Neural cell (in vitro differentiated cells): Measurements from ENCODE around the gene PTTG1IP2. TPM values are rescaled to one million over a fixed set of nuclear protein-coding genes. Genes with fewer than 3 reads are reported as not detected.

Experiments used
- H2AFZ ChIP-seq: fragments of 200-600, 300-800 bp; sonication (generic), shearing (Covaris generic); 2 replicates; pipeline ENCODE4 v1.6.0; 2014; ENCODE audit warnings: low read depth, mild to moderate bottlenecking, antibody characterized with exemption, low read length, moderate library complexity
- H3F3A ChIP-seq: fragments of 200-600 bp; shearing (Covaris generic); 2 replicates; pipeline ENCODE4 v1.6.1; 2016; ENCODE audit warnings: mild to moderate bottlenecking, moderate library complexity, mixed read lengths, antibody characterized with exemption, low read length; ENCODE audit not compliant: insufficient read depth, poor library complexity, severe bottlenecking
- H3K27ac ChIP-seq: fragments of 200-600, 300-800 bp; sonication (generic), shearing (Covaris generic); 2 replicates; pipeline ENCODE4 v1.5.1; 2014; ENCODE audit warnings: mild to moderate bottlenecking, low read length, moderate library complexity
- H3K27me3 ChIP-seq: fragments of 300-800, 200-600 bp; sonication (generic), shearing (Covaris generic); 2 replicates; pipeline ENCODE4 v1.6.0; 2014; ENCODE audit warnings: mild to moderate bottlenecking, low read depth, low read length, moderate library complexity; ENCODE audit not compliant: insufficient read depth
- H3K36me3 ChIP-seq: fragments of 300-800, 200-600 bp; sonication (generic), shearing (Covaris generic); 2 replicates; pipeline ENCODE4 v1.5.1; 2014; ENCODE audit warnings: mild to moderate bottlenecking, antibody characterized with exemption, low read length, moderate library complexity; ENCODE audit not compliant: insufficient read depth
- H3K4me2 ChIP-seq: fragments of 300-800, 200-600 bp; sonication (generic), shearing (Covaris generic); 2 replicates; pipeline ENCODE4 v1.6.0; 2014; ENCODE audit warnings: mild to moderate bottlenecking, low read length
- H3K4me3 ChIP-seq: fragments of 300-800, 200-600 bp; sonication (generic), shearing (Covaris generic); 2 replicates; pipeline ENCODE4 v1.5.1; 2014; ENCODE audit warnings: mild to moderate bottlenecking, low read length, moderate library complexity
- H3K79me2 ChIP-seq: fragments of 200-600 bp; shearing (Covaris generic); replicated peaks from 2 replicates; pipeline ENCODE4 v1.6.0; 2014; ENCODE audit warnings: mild to moderate bottlenecking, low read length, moderate library complexity; ENCODE audit not compliant: insufficient read depth
- H3K9ac ChIP-seq: fragments of 300-800, 200-600 bp; sonication (generic), shearing (Covaris generic); 2 replicates; pipeline ENCODE4 v1.6.1; 2016; ENCODE audit warnings: mild to moderate bottlenecking, low read length, mixed read lengths
- H3K9me2 ChIP-seq: fragments of 200-600 bp; shearing (Covaris generic); 2 replicates; pipeline ENCODE4 v1.6.1; 2016; ENCODE audit warnings: mild to moderate bottlenecking, low read length, mixed read lengths; ENCODE audit not compliant: insufficient read depth
- H3K9me3 ChIP-seq: fragments of 200-600, 300-800 bp; sonication (generic), shearing (Covaris generic); 2 replicates; pipeline ENCODE4 v1.6.1; 2016; ENCODE audit warnings: mild to moderate bottlenecking, mixed run types, low read length, moderate library complexity, mixed read lengths
- H4K20me1 ChIP-seq: fragments of 200-600 bp; shearing (Covaris generic); 2 replicates; pipeline ENCODE4 v1.6.1; 2016; ENCODE audit warnings: mild to moderate bottlenecking, mixed run types; ENCODE audit not compliant: insufficient read depth
- EP300 ChIP-seq: fragments of 450-650 bp; conservative IDR thresholded peaks from 2 replicates; pipeline ENCODE4 v1.6.1; 2014; ENCODE audit warnings: antibody characterized with exemption, mild to moderate bottlenecking, moderate library complexity; ENCODE audit not compliant: poor library complexity, severe bottlenecking
- EZH2 ChIP-seq: fragments of 200-600, 300-800 bp; shearing (Covaris generic), sonication (generic); IDR thresholded peaks from 2 replicates; pipeline ENCODE4 v1.6.1; 2014; ENCODE audit warnings: antibody characterized with exemption, low read length, borderline replicate concordance, mild to moderate bottlenecking; ENCODE audit not compliant: insufficient read depth, poor library complexity, severe bottlenecking
- MXI1 ChIP-seq: fragments of 450-650 bp; conservative IDR thresholded peaks from 2 replicates; pipeline ENCODE4 v1.6.1; 2014; ENCODE audit warnings: antibody characterized with exemption, mild to moderate bottlenecking; ENCODE audit not compliant: poor library complexity, severe bottlenecking
- POLR2AphosphoS5 ChIP-seq: IDR thresholded peaks from 2 replicates; pipeline ENCODE4 v1.6.1; 2012
- RAD21 ChIP-seq: fragments of 450-650 bp; conservative IDR thresholded peaks from 2 replicates; pipeline ENCODE4 v1.6.1; 2014; ENCODE audit warnings: antibody characterized with exemption, mild to moderate bottlenecking, moderate library complexity
- SMC3 ChIP-seq: fragments of 450-650 bp; conservative IDR thresholded peaks from 2 replicates; pipeline ENCODE4 v1.6.1; 2014; ENCODE audit warnings: antibody characterized with exemption, mild to moderate bottlenecking, moderate library complexity; ENCODE audit not compliant: poor library complexity
- TAF1 ChIP-seq: IDR thresholded peaks from 2 replicates; pipeline ENCODE4 v1.6.1; 2012; ENCODE audit warnings: low read depth
- polyA plus RNA-seq: library from polyadenylated mRNA; depleted of rRNA; stranded (reverse); fragments of >200 nt; gene quantifications from 2 replicates; pipeline ENCODE4 v1.2.3, GENCODE V29; 2014
- TF ChIP-seq, protein P1 (sequence below): IDR thresholded peaks from 2 replicates; pipeline ENCODE4 v1.6.1; 2012; ENCODE audit warnings: borderline replicate concordance
- TF ChIP-seq, protein P2 (sequence below): fragments of 450-650 bp; IDR thresholded peaks from 2 replicates; pipeline ENCODE4 v1.5.1; 2014; ENCODE audit warnings: antibody characterized with exemption, mild to moderate bottlenecking, moderate library complexity; ENCODE audit not compliant: poor library complexity, severe bottlenecking

The PTTG1IP2 gene
- polyA plus RNA-seq, 1 donor from 2014 or later, result not detected

DNA sequence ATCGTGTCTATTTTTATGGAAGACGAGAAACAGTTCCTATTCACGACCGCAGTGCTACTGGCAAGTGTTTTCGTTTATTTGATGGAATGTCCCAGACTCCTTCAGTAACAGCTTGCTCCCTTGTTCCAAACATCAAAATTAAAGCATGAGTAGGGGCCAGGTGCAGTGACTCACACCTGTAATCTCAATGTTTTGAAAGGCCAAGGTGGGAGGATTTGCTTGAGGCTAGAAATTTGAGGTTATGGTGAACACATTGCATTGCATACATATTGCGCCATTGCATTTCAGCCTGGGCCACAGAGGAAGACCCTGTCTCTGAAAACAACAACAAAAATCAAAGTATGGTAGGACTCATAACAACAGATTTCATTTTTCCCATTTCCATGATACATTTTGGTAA is 22.8 kb downstream of the PTTG1IP2 start:
- H2AFZ ChIP-seq, result no peak overlapping the region
- H4K20me1 ChIP-seq, result no peaks in the 10 kb centered on the region
- H3K4me3 ChIP-seq, result no peak overlapping the region
- H3K36me3 ChIP-seq, result no peaks in the 10 kb centered on the region
- no peaks in the 10 kb centered on the region for H3K79me2 ChIP-seq
- no peaks in the 10 kb centered on the region for H3F3A ChIP-seq
- no peak overlapping the region for H3K27ac ChIP-seq
- H3K4me2 ChIP-seq, result no peak overlapping the region
- TF ChIP-seq EP300, result no peak
- TF ChIP-seq RAD21, result no peak
- TF ChIP-seq MXI1, result no peak
- no peak for TF ChIP-seq POLR2AphosphoS5
- no peak for TF ChIP-seq TAF1
- TF ChIP-seq, protein P1, sequence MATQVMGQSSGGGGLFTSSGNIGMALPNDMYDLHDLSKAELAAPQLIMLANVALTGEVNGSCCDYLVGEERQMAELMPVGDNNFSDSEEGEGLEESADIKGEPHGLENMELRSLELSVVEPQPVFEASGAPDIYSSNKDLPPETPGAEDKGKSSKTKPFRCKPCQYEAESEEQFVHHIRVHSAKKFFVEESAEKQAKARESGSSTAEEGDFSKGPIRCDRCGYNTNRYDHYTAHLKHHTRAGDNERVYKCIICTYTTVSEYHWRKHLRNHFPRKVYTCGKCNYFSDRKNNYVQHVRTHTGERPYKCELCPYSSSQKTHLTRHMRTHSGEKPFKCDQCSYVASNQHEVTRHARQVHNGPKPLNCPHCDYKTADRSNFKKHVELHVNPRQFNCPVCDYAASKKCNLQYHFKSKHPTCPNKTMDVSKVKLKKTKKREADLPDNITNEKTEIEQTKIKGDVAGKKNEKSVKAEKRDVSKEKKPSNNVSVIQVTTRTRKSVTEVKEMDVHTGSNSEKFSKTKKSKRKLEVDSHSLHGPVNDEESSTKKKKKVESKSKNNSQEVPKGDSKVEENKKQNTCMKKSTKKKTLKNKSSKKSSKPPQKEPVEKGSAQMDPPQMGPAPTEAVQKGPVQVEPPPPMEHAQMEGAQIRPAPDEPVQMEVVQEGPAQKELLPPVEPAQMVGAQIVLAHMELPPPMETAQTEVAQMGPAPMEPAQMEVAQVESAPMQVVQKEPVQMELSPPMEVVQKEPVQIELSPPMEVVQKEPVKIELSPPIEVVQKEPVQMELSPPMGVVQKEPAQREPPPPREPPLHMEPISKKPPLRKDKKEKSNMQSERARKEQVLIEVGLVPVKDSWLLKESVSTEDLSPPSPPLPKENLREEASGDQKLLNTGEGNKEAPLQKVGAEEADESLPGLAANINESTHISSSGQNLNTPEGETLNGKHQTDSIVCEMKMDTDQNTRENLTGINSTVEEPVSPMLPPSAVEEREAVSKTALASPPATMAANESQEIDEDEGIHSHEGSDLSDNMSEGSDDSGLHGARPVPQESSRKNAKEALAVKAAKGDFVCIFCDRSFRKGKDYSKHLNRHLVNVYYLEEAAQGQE, result no peak
- TF ChIP-seq, protein P2, sequence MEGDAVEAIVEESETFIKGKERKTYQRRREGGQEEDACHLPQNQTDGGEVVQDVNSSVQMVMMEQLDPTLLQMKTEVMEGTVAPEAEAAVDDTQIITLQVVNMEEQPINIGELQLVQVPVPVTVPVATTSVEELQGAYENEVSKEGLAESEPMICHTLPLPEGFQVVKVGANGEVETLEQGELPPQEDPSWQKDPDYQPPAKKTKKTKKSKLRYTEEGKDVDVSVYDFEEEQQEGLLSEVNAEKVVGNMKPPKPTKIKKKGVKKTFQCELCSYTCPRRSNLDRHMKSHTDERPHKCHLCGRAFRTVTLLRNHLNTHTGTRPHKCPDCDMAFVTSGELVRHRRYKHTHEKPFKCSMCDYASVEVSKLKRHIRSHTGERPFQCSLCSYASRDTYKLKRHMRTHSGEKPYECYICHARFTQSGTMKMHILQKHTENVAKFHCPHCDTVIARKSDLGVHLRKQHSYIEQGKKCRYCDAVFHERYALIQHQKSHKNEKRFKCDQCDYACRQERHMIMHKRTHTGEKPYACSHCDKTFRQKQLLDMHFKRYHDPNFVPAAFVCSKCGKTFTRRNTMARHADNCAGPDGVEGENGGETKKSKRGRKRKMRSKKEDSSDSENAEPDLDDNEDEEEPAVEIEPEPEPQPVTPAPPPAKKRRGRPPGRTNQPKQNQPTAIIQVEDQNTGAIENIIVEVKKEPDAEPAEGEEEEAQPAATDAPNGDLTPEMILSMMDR, result no peak
- TF ChIP-seq SMC3, result no peak
- TF ChIP-seq EZH2, result no peak
- H3K9me3 ChIP-seq, result no peaks in the 10 kb centered on the region
- no peaks in the 10 kb centered on the region for H3K9me2 ChIP-seq
- no peak overlapping the region for H3K9ac ChIP-seq
- H3K27me3 ChIP-seq, result no peaks in the 10 kb centered on the region

DNA sequence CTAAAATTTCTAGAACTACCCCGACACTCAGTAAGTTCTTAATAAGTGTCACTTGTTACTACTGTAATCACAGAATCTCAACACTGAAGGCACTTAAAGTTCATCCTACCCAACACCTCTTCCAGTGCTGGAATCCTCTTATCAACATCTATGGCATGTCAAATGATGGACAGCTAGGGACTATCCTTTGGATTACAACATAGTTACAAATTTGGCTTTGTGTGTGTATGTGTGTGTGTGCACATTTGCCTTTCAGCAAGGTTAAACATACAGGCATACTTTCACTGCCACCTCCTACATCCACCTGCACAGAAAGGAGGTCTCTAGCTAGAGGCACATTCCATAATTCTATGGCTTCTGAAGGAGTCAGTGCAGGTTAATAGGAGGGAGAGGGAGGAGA is 25.8 kb downstream of the PTTG1IP2 start:
- Histone ChIP-seq H3K9me3 (no peaks in the 10 kb centered on the region), H3K36me3 (no peaks in the 10 kb centered on the region), H3K27ac (no peak overlapping the region), H3K4me3 (no peak overlapping the region), H3K9ac (no peak overlapping the region), H3K9me2 (no peaks in the 10 kb centered on the region), H3F3A (no peaks in the 10 kb centered on the region), H4K20me1 (no peaks in the 10 kb centered on the region), H3K79me2 (no peaks in the 10 kb centered on the region), H3K4me2 (no peak overlapping the region), H3K27me3 (no peaks in the 10 kb centered on the region), H2AFZ (no peak overlapping the region)
- TF ChIP-seq SMC3 (no peak), MXI1 (no peak), POLR2AphosphoS5 (no peak)
- TF ChIP-seq, protein P1, result no peak
